ENCODE data around the gene DGKD. TPM values are rescaled to one million over a fixed set of nuclear protein-coding genes. Genes with fewer than 3 reads are reported as not detected.
"Not testable (repeated sequence)": the region's sequence is repeated elsewhere in the genome, so short reads cannot be mapped to it uniquely, and the experiment has no call there.

Gene DGKD
- total RNA-seq, 1 donor from 2014 or later, result 86.7 TPM

DNA sequence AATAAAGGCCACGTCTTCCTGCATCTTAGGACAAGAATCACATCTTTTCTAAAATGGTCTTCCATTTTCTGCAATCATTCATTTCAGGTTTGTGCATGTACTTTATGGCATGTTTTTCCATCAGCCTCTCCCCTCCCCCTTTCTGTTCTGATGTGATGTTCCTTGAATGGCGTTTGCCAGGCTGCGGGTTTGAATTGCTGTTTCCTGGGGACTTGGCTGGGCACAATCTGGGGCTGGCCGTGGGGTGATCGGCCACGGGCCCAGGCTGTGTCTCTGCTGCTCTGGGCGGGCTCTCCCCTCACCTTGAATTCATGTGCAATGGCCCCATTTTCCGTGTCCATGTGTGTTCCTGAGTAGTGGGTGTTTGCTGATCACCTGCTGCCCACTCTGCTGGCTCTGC is 15.2 kb downstream of the DGKD start:
- H3K27ac ChIP-seq, result no peak overlapping the region
- no peak for DNase-seq
- no peak overlapping the region for H3K4me3 ChIP-seq
- H3K36me3 ChIP-seq, result no peaks in the 10 kb centered on the region
- H3K4me1 ChIP-seq, result peaks cover 15% of the 10 kb centered on the region
- no peaks in the 10 kb centered on the region for H3K27me3 ChIP-seq
- no peaks in the 10 kb centered on the region for H3K9me3 ChIP-seq
- intact Hi-C loops (cut with DNase I), result no loop called here
- ATAC-seq, result no peak
- TF ChIP-seq, protein P1, sequence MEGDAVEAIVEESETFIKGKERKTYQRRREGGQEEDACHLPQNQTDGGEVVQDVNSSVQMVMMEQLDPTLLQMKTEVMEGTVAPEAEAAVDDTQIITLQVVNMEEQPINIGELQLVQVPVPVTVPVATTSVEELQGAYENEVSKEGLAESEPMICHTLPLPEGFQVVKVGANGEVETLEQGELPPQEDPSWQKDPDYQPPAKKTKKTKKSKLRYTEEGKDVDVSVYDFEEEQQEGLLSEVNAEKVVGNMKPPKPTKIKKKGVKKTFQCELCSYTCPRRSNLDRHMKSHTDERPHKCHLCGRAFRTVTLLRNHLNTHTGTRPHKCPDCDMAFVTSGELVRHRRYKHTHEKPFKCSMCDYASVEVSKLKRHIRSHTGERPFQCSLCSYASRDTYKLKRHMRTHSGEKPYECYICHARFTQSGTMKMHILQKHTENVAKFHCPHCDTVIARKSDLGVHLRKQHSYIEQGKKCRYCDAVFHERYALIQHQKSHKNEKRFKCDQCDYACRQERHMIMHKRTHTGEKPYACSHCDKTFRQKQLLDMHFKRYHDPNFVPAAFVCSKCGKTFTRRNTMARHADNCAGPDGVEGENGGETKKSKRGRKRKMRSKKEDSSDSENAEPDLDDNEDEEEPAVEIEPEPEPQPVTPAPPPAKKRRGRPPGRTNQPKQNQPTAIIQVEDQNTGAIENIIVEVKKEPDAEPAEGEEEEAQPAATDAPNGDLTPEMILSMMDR (IDR thresholded peaks at IDR 0.05), result no peak

DNA sequence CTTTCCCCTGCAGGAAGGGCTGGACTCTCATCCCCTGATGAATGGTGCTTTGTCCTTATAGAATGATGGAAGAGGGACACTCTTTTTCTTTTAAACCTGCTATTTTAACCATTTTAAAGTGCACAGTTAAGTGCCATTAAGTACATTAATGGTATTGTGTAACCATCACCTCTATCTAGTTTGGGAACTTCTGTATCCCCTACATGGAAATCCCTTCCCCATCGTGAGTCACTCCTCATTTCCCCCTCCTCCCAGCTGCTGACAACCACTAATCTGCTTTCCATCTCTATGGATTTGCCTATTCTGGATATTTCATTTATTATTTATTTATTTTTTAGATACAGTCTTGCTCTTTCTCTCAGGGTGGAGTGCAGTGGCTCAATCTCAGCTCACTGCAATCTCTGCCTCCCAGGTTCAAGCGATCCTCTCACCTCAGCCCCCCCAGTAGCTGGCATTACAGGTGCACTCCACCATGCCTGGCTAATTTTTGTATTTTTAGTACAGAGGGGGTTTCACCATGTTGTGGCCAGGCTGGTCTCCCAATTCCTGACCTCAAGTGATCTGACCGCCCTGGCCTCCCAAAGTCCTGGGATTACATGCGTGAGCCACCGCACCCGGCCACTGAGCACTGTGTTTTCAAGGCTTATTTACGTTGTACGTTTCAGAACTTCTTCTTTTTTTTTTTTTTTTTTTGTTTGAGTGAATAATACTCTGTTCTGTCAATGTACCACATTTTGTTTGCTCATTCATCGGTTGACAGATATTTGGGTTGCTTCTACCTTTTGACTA is 15.8 kb downstream of the DGKD start:
- peaks cover 15% of the 10 kb centered on the region for H3K4me1 ChIP-seq
- TF ChIP-seq, protein P1 (IDR thresholded peaks at IDR 0.05), result no peak
- no peaks in the 10 kb centered on the region for H3K36me3 ChIP-seq
- no peak overlapping the region for H3K27ac ChIP-seq
- H3K4me3 ChIP-seq, result no peak overlapping the region
- DNase-seq (no peak), ATAC-seq (no peak)
- no peaks in the 10 kb centered on the region for H3K27me3 ChIP-seq
- intact Hi-C loops (cut with DNase I), result no loop called here
- no peaks in the 10 kb centered on the region for H3K9me3 ChIP-seq

DNA sequence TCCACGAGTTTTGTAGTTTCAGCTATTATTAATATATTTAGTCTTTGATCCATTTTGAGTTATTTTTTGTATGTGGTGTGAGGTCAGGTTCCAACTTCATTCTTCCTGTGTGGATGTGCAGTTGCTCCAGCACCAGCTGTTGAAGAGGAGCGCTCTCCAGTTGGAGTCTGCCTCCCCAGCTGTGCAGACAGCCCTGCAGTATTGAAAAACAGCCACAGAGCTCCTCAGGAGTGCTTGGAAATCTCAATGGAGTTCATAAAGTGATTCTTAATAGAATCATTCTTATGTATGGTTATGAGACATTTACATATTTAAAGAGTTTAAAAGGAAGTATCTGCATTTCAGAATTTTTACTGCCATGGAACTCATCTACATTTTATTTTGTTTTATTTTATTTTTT is 17.3 kb downstream of the DGKD start:
- Histone ChIP-seq H3K4me3 (no peak overlapping the region), H3K27me3 (no peaks in the 10 kb centered on the region), H3K9me3 (no peaks in the 10 kb centered on the region), H3K27ac (no peak overlapping the region), H3K4me1 (peaks cover 15% of the 10 kb centered on the region), H3K36me3 (no peaks in the 10 kb centered on the region)
- DNase-seq, result no peak
- TF ChIP-seq, protein P1 (IDR thresholded peaks at IDR 0.05), result no peak
- intact Hi-C loops (cut with DNase I), result no loop called here
- ATAC-seq, result no peak

DNA sequence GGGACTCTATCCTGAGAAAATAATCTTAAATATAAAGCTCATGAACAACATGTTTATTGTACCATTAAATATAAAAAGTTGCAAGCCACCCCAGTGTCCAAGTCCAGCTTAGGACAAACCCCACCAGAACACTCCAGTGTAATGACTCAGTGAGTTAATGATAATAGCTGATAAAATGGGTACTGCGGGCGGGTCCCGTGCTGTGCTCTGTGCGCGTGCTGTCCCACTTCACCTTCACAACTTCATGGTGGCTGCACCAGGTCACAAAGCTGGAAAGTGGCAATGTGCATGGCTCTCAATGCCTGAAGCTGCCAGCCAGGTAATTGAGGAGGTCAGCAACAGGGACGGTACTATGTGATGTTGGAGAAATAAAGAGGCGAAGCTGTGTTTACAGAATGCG is 18.6 kb downstream of the DGKD start:
- H3K36me3 ChIP-seq, result no peaks in the 10 kb centered on the region
- H3K27ac ChIP-seq, result no peak overlapping the region
- no peaks in the 10 kb centered on the region for H3K27me3 ChIP-seq
- TF ChIP-seq, protein P1 (IDR thresholded peaks at IDR 0.05), result no peak
- intact Hi-C loops (cut with DNase I), result no loop called here
- no peak overlapping the region for H3K4me3 ChIP-seq
- DNase-seq (no peak), ATAC-seq (no peak)
- H3K9me3 ChIP-seq, result no peaks in the 10 kb centered on the region
- H3K4me1 ChIP-seq, result peaks cover 15% of the 10 kb centered on the region

DNA sequence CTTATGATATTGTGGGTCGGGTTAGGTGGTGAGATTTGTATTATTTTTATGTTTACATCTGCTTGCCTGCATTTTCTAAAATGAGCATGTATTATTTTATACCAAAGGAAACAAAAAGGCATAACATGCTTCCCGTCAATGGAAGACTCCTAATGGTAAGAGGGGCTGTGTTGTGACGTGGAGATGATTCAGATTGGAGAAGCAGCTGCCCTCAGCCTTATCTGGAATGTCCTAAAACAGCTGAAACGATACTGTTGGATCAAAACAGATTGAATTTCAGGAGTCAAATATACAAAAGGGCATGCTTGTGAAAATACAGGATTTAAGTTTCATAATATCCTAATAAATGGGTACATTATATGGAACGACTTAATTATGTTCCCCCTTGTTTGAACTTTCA is 19.0 kb downstream of the DGKD start:
- H3K27ac ChIP-seq, result no peak overlapping the region

DNA sequence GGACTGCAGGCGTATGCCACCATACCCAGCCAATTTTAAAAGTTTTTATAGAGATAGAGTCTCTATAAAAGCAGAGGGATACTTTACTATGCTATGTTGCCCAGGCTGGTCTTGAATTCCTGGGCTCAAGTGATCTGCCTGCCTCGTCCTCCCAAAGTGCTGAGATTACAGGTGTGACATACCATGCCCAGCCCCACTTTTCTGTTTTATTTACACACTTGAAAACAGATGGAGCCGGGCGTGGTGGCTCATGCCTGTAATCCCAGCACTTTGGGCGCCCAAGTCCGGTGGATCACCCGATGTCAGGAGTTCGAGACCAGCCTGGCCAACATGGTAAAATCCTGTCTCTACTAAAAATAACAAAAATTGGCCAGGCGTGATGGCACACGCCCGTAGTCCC is 20.5 kb downstream of the DGKD start:
- H3K36me3 ChIP-seq; H3K27me3 ChIP-seq; H3K4me3 ChIP-seq; H3K27ac ChIP-seq; H3K4me1 ChIP-seq; DNase-seq; intact Hi-C loops (cut with DNase I); H3K9me3 ChIP-seq; ATAC-seq: not testable (repeated sequence)

More for the DNA sequence above, 19.0 kb downstream of the DGKD start:
- no peaks in the 10 kb centered on the region for H3K9me3 ChIP-seq
- DNase-seq (no peak), ATAC-seq (no peak)
- H3K27me3 ChIP-seq, result no peaks in the 10 kb centered on the region
- no peaks in the 10 kb centered on the region for H3K36me3 ChIP-seq
- intact Hi-C loops (cut with DNase I), result no loop called here
- peaks cover 15% of the 10 kb centered on the region for H3K4me1 ChIP-seq
- TF ChIP-seq, protein P1 (IDR thresholded peaks at IDR 0.05), result no peak
- no peak overlapping the region for H3K4me3 ChIP-seq
